H9 (cell line): Measurements from ENCODE around the gene KLC1. TPM values are rescaled to one million over a fixed set of nuclear protein-coding genes. Genes with fewer than 3 reads are reported as not detected.

Experiments used
- DNase-seq: peaks from one replicate; pipeline ENCODE4 v3.0.0-alpha.2; 2017
- H2AFZ ChIP-seq: one replicate; pipeline ENCODE4 v1.6.1; 2013; ENCODE audit warnings: mild to moderate bottlenecking, low read length, control low read depth, moderate library complexity
- H2AK5ac ChIP-seq: 2 replicates; pipeline ENCODE4 v1.6.1; 2013; ENCODE audit warnings: low read length, control low read depth, mixed read lengths; ENCODE audit not compliant: insufficient read length
- H2BK120ac ChIP-seq: one replicate; pipeline ENCODE4 v1.6.1; 2013; ENCODE audit warnings: low read depth, mild to moderate bottlenecking, low read length, control low read depth, inconsistent platforms; ENCODE audit not compliant: poor library complexity, severe bottlenecking
- H2BK12ac ChIP-seq: 2 replicates; pipeline ENCODE4 v1.6.1; 2013; ENCODE audit warnings: low read length, control low read depth, mixed read lengths, low read depth; ENCODE audit not compliant: insufficient read length
- H2BK15ac ChIP-seq: 2 replicates; pipeline ENCODE4 v1.6.1; 2013; ENCODE audit warnings: low read depth, low read length, control low read depth
- H2BK20ac ChIP-seq: one replicate; pipeline ENCODE4 v1.6.1; 2013; ENCODE audit warnings: low read depth, mild to moderate bottlenecking, low read length, control low read depth, inconsistent platforms; ENCODE audit not compliant: poor library complexity, severe bottlenecking
- H2BK5ac ChIP-seq: 2 replicates; pipeline ENCODE4 v1.6.1; 2013; ENCODE audit warnings: low read length, control low read depth, mixed read lengths; ENCODE audit not compliant: insufficient read length
- H3K14ac ChIP-seq: 2 replicates; pipeline ENCODE4 v1.6.1; 2013; ENCODE audit warnings: low read length, control low read depth; ENCODE audit not compliant: insufficient read depth
- H3K18ac ChIP-seq: 2 replicates; pipeline ENCODE4 v1.6.1; 2013; ENCODE audit warnings: low read depth, mild to moderate bottlenecking, mixed read lengths, low read length, control low read depth; ENCODE audit not compliant: insufficient read length
- H3K23ac ChIP-seq: 2 replicates; pipeline ENCODE4 v1.6.1; 2013; ENCODE audit warnings: low read length, control low read depth, mixed read lengths, low read depth; ENCODE audit not compliant: insufficient read length
- H3K23me2 ChIP-seq: 2 replicates; pipeline ENCODE4 v1.6.1; 2013; ENCODE audit warnings: low read depth, mild to moderate bottlenecking, mixed read lengths, low read length, control low read depth; ENCODE audit not compliant: insufficient read length, poor library complexity, severe bottlenecking
- H3K27ac ChIP-seq: 2 replicates; pipeline ENCODE4 v1.5.1; 2013; ENCODE audit warnings: low read length, control low read depth, mixed read lengths, low read depth; ENCODE audit not compliant: insufficient read length
- H3K27me3 ChIP-seq: 2 replicates; pipeline ENCODE4 v1.6.1; 2013; ENCODE audit warnings: low read length, control low read depth, inconsistent platforms; ENCODE audit not compliant: insufficient read depth
- H3K4ac ChIP-seq: 2 replicates; pipeline ENCODE4 v1.6.1; 2013; ENCODE audit warnings: low read depth, mild to moderate bottlenecking, control low read depth, inconsistent platforms, low read length, moderate library complexity
- H3K4me1 ChIP-seq: 2 replicates; pipeline ENCODE4 v1.6.1; 2013; ENCODE audit warnings: low read length, control low read depth, inconsistent platforms; ENCODE audit not compliant: insufficient read depth
- H3K4me2 ChIP-seq: 2 replicates; pipeline ENCODE4 v1.6.1; 2013; ENCODE audit warnings: low read length, control low read depth, mixed read lengths; ENCODE audit not compliant: insufficient read length, insufficient read depth
- H3K56ac ChIP-seq: 2 replicates; pipeline ENCODE4 v1.6.1; 2013; ENCODE audit warnings: low read depth, mild to moderate bottlenecking, mixed read lengths, low read length, control low read depth; ENCODE audit not compliant: insufficient read length
- H3K79me1 ChIP-seq: 2 replicates; pipeline ENCODE4 v1.6.1; 2013; ENCODE audit warnings: low read depth, mild to moderate bottlenecking, moderate library complexity, low read length, control low read depth, inconsistent platforms; ENCODE audit not compliant: insufficient read depth, poor library complexity, severe bottlenecking
- H3K79me2 ChIP-seq: 2 replicates; pipeline ENCODE4 v1.6.1; 2013; ENCODE audit warnings: low read length, control low read depth, inconsistent platforms; ENCODE audit not compliant: insufficient read depth
- H3K9ac ChIP-seq: 2 replicates; pipeline ENCODE4 v1.6.1; 2013; ENCODE audit warnings: low read length, control low read depth, mixed read lengths; ENCODE audit not compliant: insufficient read length; ENCODE audit errors: extremely low read depth
- H3K9me3 ChIP-seq: one replicate; pipeline ENCODE4 v1.6.1; 2013; ENCODE audit warnings: low read depth, low read length, inconsistent platforms; ENCODE audit not compliant: control insufficient read depth
- H3T11ph ChIP-seq: one replicate; pipeline ENCODE4 v1.6.1; 2013; ENCODE audit warnings: mild to moderate bottlenecking, low read length, control low read depth, inconsistent platforms
- H4K20me1 ChIP-seq: one replicate; pipeline ENCODE4 v1.6.1; 2013; ENCODE audit not compliant: control insufficient read depth, insufficient read length, insufficient read depth
- H4K5ac ChIP-seq: 2 replicates; pipeline ENCODE4 v1.6.1; 2013; ENCODE audit warnings: low read depth, mild to moderate bottlenecking, mixed read lengths, low read length, control low read depth; ENCODE audit not compliant: insufficient read length
- H4K8ac ChIP-seq: replicated peaks from 2 replicates; pipeline ENCODE4 v1.6.1; 2013; ENCODE audit warnings: low read length, control low read depth, mixed read lengths, low read depth; ENCODE audit not compliant: insufficient read length
- H4K91ac ChIP-seq: 2 replicates; pipeline ENCODE4 v1.6.1; 2013; ENCODE audit warnings: low read depth, mild to moderate bottlenecking, moderate library complexity, mixed read lengths, low read length, control low read depth; ENCODE audit not compliant: insufficient read length
- H3K27ac Mint-ChIP-seq, 3 experiments: 2 replicates in 2 of 3; 3 replicates in 1 of 3; pipeline ENCODE4 v1.8.0; 2020 to 2021; ENCODE audit warnings: mixed read lengths in 3 of 3, mild to moderate bottlenecking in 1 of 3, moderate library complexity in 1 of 3
- H3K27me3 Mint-ChIP-seq: 2 replicates; pipeline ENCODE4 v1.8.0; 2021; ENCODE audit warnings: low read depth, mild to moderate bottlenecking, moderate library complexity, mixed read lengths
- H3K36me3 Mint-ChIP-seq, 3 experiments: 2 replicates in 2 of 3; 3 replicates in 1 of 3; pipeline ENCODE4 v1.8.0; 2020 to 2021; ENCODE audit warnings: low read depth in 3 of 3, mixed read lengths in 3 of 3; ENCODE audit not compliant: insufficient read depth in 1 of 3
- H3K4me1 Mint-ChIP-seq, 2 experiments: 2 replicates each; pipeline ENCODE4 v1.8.0; 2020; ENCODE audit warnings: mixed read lengths in 2 of 2
- H3K4me3 Mint-ChIP-seq, 2 experiments: 2 replicates in 1 of 2; 3 replicates in 1 of 2; pipeline ENCODE4 v1.8.0; 2020 to 2021; ENCODE audit warnings: mild to moderate bottlenecking in 2 of 2, mixed read lengths in 2 of 2, moderate library complexity in 1 of 2
- H3K9me3 Mint-ChIP-seq, 2 experiments: 2 replicates in 1 of 2; 3 replicates in 1 of 2; pipeline ENCODE4 v1.8.0; 2020; ENCODE audit warnings: mild to moderate bottlenecking in 2 of 2, mixed read lengths in 2 of 2, moderate library complexity in 1 of 2
- CTCF ChIP-seq: fragments of 200-600 bp; sonication (generic); conservative IDR thresholded peaks from 3 replicates; pipeline ENCODE4 v1.8.0; 2021; ENCODE audit warnings: antibody characterized with exemption, mild to moderate bottlenecking
- WGBS: extraction: QIAGEN DNeasy Blood & Tissue Kit; methylation state at CpG from one replicate; pipeline ENCODE4 v1.1.7; 2013; ENCODE audit warnings: missing lambda C conversion rate, low lambda C conversion rate, mixed read lengths; ENCODE audit not compliant: insufficient read length; ENCODE audit errors: extremely low coverage; 5-methylcytosine and 5-hydroxymethylcytosine counted together
- total RNA-seq: library from RNA; stranded (reverse); gene quantifications from 2 replicates; pipeline ENCODE4 v1.2.1, GENCODE V29; 2021

KLC1 gene
- total RNA-seq, 1 experiment from 2014 or later, result 143 TPM

- Histone ChIP-seq H3K18ac (no peak overlapping the region), H2AK5ac (no peak overlapping the region), H4K20me1 (no peaks in the 10 kb centered on the region), H2BK12ac (no peak overlapping the region), H2AFZ (no peak overlapping the region), H3K27me3 (no peaks in the 10 kb centered on the region; the same call in 1 of the 2 replicates), H2BK5ac (no peak overlapping the region), H3K23ac (no peak overlapping the region), H2BK20ac (no peak overlapping the region), H4K8ac (no peak overlapping the region), H3K4me1 (no peaks in the 10 kb centered on the region), H3T11ph (no peak overlapping the region), H3K79me2 (no peaks in the 10 kb centered on the region), H3K4ac (no peak overlapping the region), H3K14ac (no peak overlapping the region), H2BK120ac (no peak overlapping the region), H2BK15ac (no peak overlapping the region), H3K27ac (no peak overlapping the region), H3K9ac (no peak overlapping the region), H4K91ac (no peak overlapping the region), H3K4me2 (no peak overlapping the region), H4K5ac (no peak overlapping the region), H3K56ac (no peak overlapping the region), H3K79me1 (no peaks in the 10 kb centered on the region), H3K23me2 (no peaks in the 10 kb centered on the region), H3K9me3 (no peaks in the 10 kb centered on the region)
- Mint-ChIP-seq H3K9me3 (no peaks in the 10 kb centered on the region), H3K27me3 (no peaks in the 10 kb centered on the region), H3K4me1 (peaks cover 19% of the 10 kb centered on the region in 2 experiments), H3K4me3 (no peak overlapping the region), H3K36me3 (peaks cover 1 to 16% (median 7%) of the 10 kb centered on the region in 3 experiments; a peak in 4 of 7 replicates), H3K27ac (peak overlapping the region; percentile 72 to 95 (median 93))
- no CpG with 5 or more reads among the region's 11 CpGs for WGBS
- no peak for TF ChIP-seq CTCF
- DNase-seq, result peak; percentile 48
Measured at GRCh38 chr14:103594265-103594664, 34.7 kb upstream of the KLC1 start.
